ENCODE measurements around the gene BRIP1.

GRCh38 chr17:61646482-61646881, 216.8 kb downstream of the BRIP1 start:
- TF ChIP-seq POLR2A (IDR thresholded peaks at IDR 0.05; ENCODE audit: low read depth, low read length) (no peak), POLR2AphosphoS5 (IDR thresholded peaks at IDR 0.05; ENCODE audit: low read depth, low read length) (no peak)
